Small intestine (tissue), 7 donors: ENCODE measurements around the gene PPIP5K2. TPM values are rescaled to one million over a fixed set of nuclear protein-coding genes. Genes with fewer than 3 reads are reported as not detected.
A peak's percentile ranks its signal among the peaks of the same experiment; 100 is the strongest.
"Not testable (repeated sequence)": the region's sequence is repeated elsewhere in the genome, so short reads cannot be mapped to it uniquely, and the experiment has no call there.

Experiments used
- DNase-seq, 2 donors: peaks; one replicate each; pipeline versions ENCODE4 v3.0.0 to v3.0.0-alpha.2; 2013
- FAIRE-seq: peaks from 2 replicates; lab custom pipeline; 2012; peaks lifted over from hg19 to GRCh38; lab: Jason Lieb, UNC
- H3K27ac ChIP-seq, 3 donors: one replicate each; pipeline ENCODE4 v1.5.1; 2013; ENCODE audit warnings: low read length in 2 of 3, mild to moderate bottlenecking in 2 of 3, control low read depth in 1 of 3, inconsistent platforms in 1 of 3, low read depth in 1 of 3, moderate library complexity in 1 of 3
- H3K27me3 ChIP-seq, 3 donors: one replicate each; pipeline ENCODE4 v1.6.1; 2013; ENCODE audit warnings: low read length in 3 of 3, inconsistent platforms in 1 of 3; ENCODE audit not compliant: control insufficient read depth in 3 of 3, insufficient read depth in 3 of 3
- H3K36me3 ChIP-seq, 3 donors: one replicate each; pipeline ENCODE4 v1.6.1; 2013; ENCODE audit warnings: low read length in 3 of 3, inconsistent platforms in 1 of 3, low read depth in 1 of 3, mild to moderate bottlenecking in 1 of 3, moderate library complexity in 1 of 3; ENCODE audit not compliant: control insufficient read depth in 3 of 3, insufficient read depth in 2 of 3
- H3K4me1 ChIP-seq, 3 donors: one replicate each; pipeline ENCODE4 v1.6.1; 2013; ENCODE audit warnings: low read length in 2 of 3, inconsistent platforms in 1 of 3, low read depth in 1 of 3, mild to moderate bottlenecking in 1 of 3, moderate library complexity in 1 of 3; ENCODE audit not compliant: control insufficient read depth in 3 of 3, insufficient read depth in 2 of 3
- H3K4me3 ChIP-seq, 3 donors: one replicate each; pipeline ENCODE4 v1.5.1; 2013; ENCODE audit warnings: low read length in 3 of 3, control low read depth in 1 of 3, inconsistent platforms in 1 of 3, low read depth in 1 of 3, mild to moderate bottlenecking in 1 of 3, moderate library complexity in 1 of 3
- H3K9me3 ChIP-seq, 2 donors: one replicate each; pipeline ENCODE4 v1.6.1; 2013; ENCODE audit warnings: low read depth in 1 of 2, low read length in 1 of 2; ENCODE audit not compliant: control insufficient read depth in 2 of 2, insufficient read depth in 1 of 2
- WGBS, 3 donors: extraction: QIAGEN DNeasy Blood & Tissue Kit; methylation state at CpG; one replicate each; pipeline ENCODE4 v1.1.7; 2013; 5-methylcytosine and 5-hydroxymethylcytosine counted together
- polyA plus RNA-seq, 4 donors: library from polyadenylated mRNA; stranded (reverse) in 3 of 4; unstranded in 1 of 4; fragments of 200-250 nt in 3 of 4; fragments of 120-200 nt in 1 of 4; gene quantifications; one replicate each; pipeline versions ENCODE4 v1.2.1 to v1.2.3, GENCODE V29; 2013
- donor health status: healthy with polysubstance abuse.
- donor health status: control.
- donor health status: control.
- donor health status: Bipolar disorder and iron deficiency.
- donor health status: healthy.

The PPIP5K2 gene
- polyA plus RNA-seq, 4 donors: 11.9 to 53.5 (median 16.1) TPM

- FAIRE-seq: no peak
Observed at GRCh38 chr5:103128202-103128601, 8.1 kb downstream of the PPIP5K2 start.

DNA sequence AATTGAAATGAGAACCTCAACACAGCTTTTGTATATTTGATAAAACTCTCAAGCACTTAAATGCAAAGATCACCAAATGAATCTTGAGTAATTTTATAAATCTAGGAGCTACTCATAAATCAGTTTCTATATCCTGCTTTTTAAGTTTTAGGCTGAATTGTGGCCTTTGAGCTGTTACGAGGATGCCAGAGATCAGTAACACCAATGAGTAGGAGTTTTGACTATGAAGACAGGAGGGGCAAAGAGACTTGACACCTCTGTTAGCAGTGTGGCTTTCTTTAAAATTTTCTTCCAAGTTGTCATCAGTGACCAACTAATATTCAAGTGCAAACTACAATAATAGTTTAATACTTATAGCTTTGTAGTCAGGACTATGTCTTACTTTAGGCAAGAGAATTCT is 12.6 kb downstream of the PPIP5K2 start:
- DNase-seq: no peak
- H3K27ac ChIP-seq: no peak overlapping the region
- no peaks in the 10 kb centered on the region for H3K27me3 ChIP-seq

More at GRCh38 chr5:103128202-103128601, 8.1 kb downstream of the PPIP5K2 start:
- H3K36me3 ChIP-seq: peaks cover 0 to 3% (median 2%) of the 10 kb centered on the region in 3 donors
- no peak overlapping the region for H3K27ac ChIP-seq
- no peaks in the 10 kb centered on the region for H3K4me1 ChIP-seq
- H3K4me3 ChIP-seq: no peak overlapping the region
- H3K9me3 ChIP-seq: no peaks in the 10 kb centered on the region
- H3K27me3 ChIP-seq: no peaks in the 10 kb centered on the region
- no peak for DNase-seq

GRCh38 chr5:103133231-103133630 is 13.1 kb downstream of the PPIP5K2 start:
- no peak overlapping the region for H3K27ac ChIP-seq
- DNase-seq (no peak), FAIRE-seq (peak; percentile 86)
- H3K27me3 ChIP-seq: no peaks in the 10 kb centered on the region
- 34 to 57% (median 37%) methylated on average over 2 of the region's 2 CpGs for WGBS, 3 donors
- no peak overlapping the region for H3K4me3 ChIP-seq
- H3K9me3 ChIP-seq: no peaks in the 10 kb centered on the region
- H3K4me1 ChIP-seq: no peaks in the 10 kb centered on the region
- H3K36me3 ChIP-seq: peaks cover 0 to 8% (median 5%) of the 10 kb centered on the region in 3 donors

More for the DNA sequence above, 12.6 kb downstream of the PPIP5K2 start:
- FAIRE-seq: no peak
- WGBS, 3 donors: 83 to 94% (median 90%) methylated on average over 1 of the region's 1 CpG
- Histone ChIP-seq H3K9me3 (no peaks in the 10 kb centered on the region), H3K4me3 (no peak overlapping the region), H3K4me1 (no peaks in the 10 kb centered on the region), H3K36me3 (peaks cover 0 to 8% (median 5%) of the 10 kb centered on the region in 3 donors)

DNA sequence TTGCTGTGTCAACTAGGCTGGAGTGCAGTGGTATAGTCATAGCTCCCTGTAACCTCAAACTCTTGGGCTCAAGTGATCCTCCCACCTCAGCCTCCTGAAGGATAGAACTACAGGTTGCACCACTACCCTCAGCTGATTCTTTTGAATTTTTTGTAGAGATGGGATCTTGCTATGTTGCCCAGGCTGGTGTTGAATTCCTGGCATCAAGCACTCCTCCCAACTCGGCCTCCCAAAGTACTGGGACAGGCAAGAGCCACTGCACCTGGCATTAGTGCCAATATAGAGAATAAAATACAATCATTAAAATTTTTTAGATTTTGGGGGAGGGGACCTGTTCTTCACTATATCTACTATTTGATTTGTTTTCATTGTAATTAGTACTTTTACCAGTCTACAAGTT is 15.4 kb downstream of the PPIP5K2 start:
- H3K36me3 ChIP-seq: peaks cover 2 to 9% (median 5%) of the 10 kb centered on the region in 3 donors
- no peak for FAIRE-seq
- no peaks in the 10 kb centered on the region for H3K9me3 ChIP-seq
- no peak overlapping the region for H3K27ac ChIP-seq
- no peak for DNase-seq
- no peak overlapping the region for H3K4me3 ChIP-seq
- H3K27me3 ChIP-seq: no peaks in the 10 kb centered on the region
- H3K4me1 ChIP-seq: no peaks in the 10 kb centered on the region
- 92 to 96% (median 95%) methylated on average over 1 of the region's 1 CpG for WGBS, 3 donors

- no peak overlapping the region for H3K27ac ChIP-seq
- H3K4me3 ChIP-seq: no peak overlapping the region
- H3K36me3 ChIP-seq: peaks cover 2 to 19% (median 3%) of the 10 kb centered on the region in 3 donors
- no peaks in the 10 kb centered on the region for H3K9me3 ChIP-seq
- no peaks in the 10 kb centered on the region for H3K27me3 ChIP-seq
- DNase-seq (no peak), FAIRE-seq (no peak)
- 67 to 74% (median 67%) methylated on average over 3 of the region's 3 CpGs for WGBS, 3 donors
- no peaks in the 10 kb centered on the region for H3K4me1 ChIP-seq
Observed at GRCh38 chr5:103138202-103138690, 18.1 kb downstream of the PPIP5K2 start.

DNA sequence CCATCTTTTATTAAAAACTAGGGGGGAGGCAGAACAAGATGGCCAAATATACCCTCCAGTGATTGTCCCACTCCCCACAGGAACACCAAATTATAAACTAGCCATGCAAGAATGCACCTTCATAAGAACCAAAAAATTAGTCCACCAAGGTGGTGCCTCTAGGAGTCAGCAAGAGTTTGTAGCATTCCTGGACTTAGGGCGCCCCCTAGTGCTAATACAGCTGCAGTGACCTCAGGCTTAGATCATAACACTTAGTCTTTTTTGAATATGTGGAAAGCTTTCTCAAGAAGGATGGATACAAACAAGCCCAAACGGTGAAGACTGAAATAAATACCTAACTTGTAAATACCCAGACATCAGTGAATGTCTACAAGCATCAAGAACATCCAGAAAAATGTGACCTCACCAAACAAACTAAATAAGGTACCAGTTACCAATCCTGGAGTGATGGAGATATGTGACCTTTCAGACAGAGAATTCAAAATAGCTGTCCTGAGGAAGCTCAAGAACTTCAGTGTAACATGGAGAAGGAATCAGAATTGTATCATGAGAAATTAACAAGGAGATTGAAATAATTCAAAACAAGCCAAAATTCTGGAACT is 19.3 kb downstream of the PPIP5K2 start:
- 0 to 4% (median 0%) methylated on average over 2 of the region's 2 CpGs for WGBS, 3 donors
- Histone ChIP-seq H3K4me1 (no peaks in the 10 kb centered on the region), H3K27ac (no peak overlapping the region), H3K4me3 (no peak overlapping the region), H3K9me3 (no peaks in the 10 kb centered on the region), H3K36me3 (peaks cover 2 to 19% (median 3%) of the 10 kb centered on the region in 3 donors), H3K27me3 (no peaks in the 10 kb centered on the region)
- FAIRE-seq (no peak), DNase-seq (peak; percentile 78 to 79)

DNA sequence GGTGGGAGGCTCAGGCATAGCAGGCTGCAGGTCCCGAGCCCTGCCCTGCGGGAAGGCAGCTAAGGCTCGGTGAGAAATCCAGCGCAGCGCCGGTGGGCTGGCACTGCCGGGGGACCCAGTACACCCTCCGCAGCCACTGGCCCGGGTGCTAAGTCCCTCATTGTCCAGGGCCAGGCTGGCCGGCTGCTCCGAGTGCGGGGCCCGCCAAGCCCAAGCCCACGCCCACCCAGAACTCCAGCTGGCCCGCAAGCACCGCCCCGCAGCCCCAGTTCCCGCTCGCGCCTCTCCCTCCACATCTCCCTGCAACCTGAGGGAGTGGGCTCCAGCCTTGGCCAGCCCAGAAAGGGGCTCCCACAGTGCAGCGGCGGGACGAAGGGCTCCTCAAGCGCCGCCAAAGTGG is 22.0 kb downstream of the PPIP5K2 start:
- 98 to 100% (median 98%) methylated on average over 5 to 25 of the region's 25 CpGs for WGBS, 3 donors

DNA sequence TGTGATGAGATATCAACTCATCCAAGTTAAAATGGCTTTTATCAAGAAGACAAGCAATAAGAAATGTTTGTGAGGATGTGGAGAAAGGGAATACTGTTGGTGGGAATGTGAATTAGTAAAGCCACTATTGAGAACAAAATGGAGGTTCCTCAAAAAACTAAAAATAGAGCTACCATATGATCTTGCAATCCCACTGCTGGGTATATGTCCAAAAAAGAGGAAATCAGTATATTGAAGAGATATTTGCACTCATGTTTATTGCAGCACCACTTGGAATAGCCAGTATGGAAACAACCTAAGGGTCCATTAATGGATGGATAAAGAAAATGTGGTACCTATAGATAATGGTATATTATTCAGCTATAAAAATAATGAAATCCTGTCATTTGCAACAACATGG is 25.1 kb downstream of the PPIP5K2 start:
- H3K36me3 ChIP-seq: peaks cover 0 to 13% (median 0%) of the 10 kb centered on the region in 3 donors
- no peaks in the 10 kb centered on the region for H3K9me3 ChIP-seq
- DNase-seq (no peak), FAIRE-seq (no peak)
- H3K27ac ChIP-seq: no peak overlapping the region
- no peak overlapping the region for H3K4me3 ChIP-seq
- H3K27me3 ChIP-seq: no peaks in the 10 kb centered on the region
- H3K4me1 ChIP-seq: no peaks in the 10 kb centered on the region

More for the DNA sequence above, 22.0 kb downstream of the PPIP5K2 start:
- not testable (repeated sequence) for DNase-seq, H3K4me1 ChIP-seq, H3K9me3 ChIP-seq, FAIRE-seq, H3K27me3 ChIP-seq, H3K4me3 ChIP-seq, H3K27ac ChIP-seq
- peaks cover 0 to 12% (median 2%) of the 10 kb centered on the region in 3 donors for H3K36me3 ChIP-seq

DNA sequence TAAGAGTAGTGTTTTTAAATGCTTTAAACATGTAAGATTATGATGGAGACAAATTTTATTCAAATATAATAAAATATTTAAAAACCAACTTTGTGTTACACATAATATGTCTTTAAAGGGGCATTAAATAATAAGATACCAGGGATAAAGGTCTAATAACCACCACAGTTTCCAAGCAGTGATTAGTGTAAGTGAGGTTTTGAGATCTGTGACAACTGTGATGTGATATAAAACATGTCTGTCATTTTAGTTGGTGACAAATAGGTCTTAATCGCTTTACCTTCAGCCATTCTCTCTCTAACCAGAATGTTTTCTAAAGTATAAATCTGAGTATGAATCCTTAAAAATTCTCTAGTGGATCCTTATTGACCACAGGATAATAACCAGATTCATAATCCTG is 28.1 kb downstream of the PPIP5K2 start:
- no peak for FAIRE-seq
- Histone ChIP-seq H3K27ac (no peak overlapping the region), H3K27me3 (no peaks in the 10 kb centered on the region), H3K36me3 (peaks cover 0 to 6% (median 2%) of the 10 kb centered on the region in 3 donors), H3K4me3 (no peak overlapping the region), H3K4me1 (no peaks in the 10 kb centered on the region), H3K9me3 (no peaks in the 10 kb centered on the region)
- no peak for DNase-seq
- 94 to 97% (median 95%) methylated on average over 1 of the region's 1 CpG for WGBS, 3 donors
